HepG2 (cell line): ENCODE measurements around the gene ACAP1. TPM values are rescaled to one million over a fixed set of nuclear protein-coding genes. Genes with fewer than 3 reads are reported as not detected.

Experiments
- ATAC-seq: fragments of 200-7000 bp; cut with Tn5 transposase; 3 replicates; pipeline ENCODE4 v1.9.1; 2020; ENCODE audit warnings: mild to moderate bottlenecking, moderate library complexity
- BruUV-seq: library from RNA; stranded (reverse); fragments of 400-500 nt; replicated peaks from 2 replicates; lab custom pipeline; 2021; lab: Mats Ljungman, UMichigan
- CTCF ChIA-PET: fragments of 300-600 bp; formaldehyde crosslinking; extraction: SDS; loops from one replicate; lab custom pipeline; 2021; ENCODE audit warnings: low total read pairs, inconsistent platforms, low intra/inter-chr PET ratio; lab: Yijun Ruan, JAX
- POLR2A ChIA-PET: fragments of 350-600 bp; sonication (Branson Sonifier 250); formaldehyde crosslinking; loops from one replicate; lab custom pipeline; 2020; ENCODE audit warnings: antibody characterized with exemption, inconsistent platforms; lab: Yijun Ruan, JAX
- DNase-seq: peaks from one replicate; pipeline ENCODE4 v3.0.0-alpha.2; 2015; ENCODE audit warnings: low spot score
- FAIRE-seq: peaks from 3 replicates; lab custom pipeline; 2011; peaks lifted over from hg19 to GRCh38; lab: Jason Lieb, UNC
- H2AFZ ChIP-seq: one replicate; pipeline ENCODE4 v1.6.1; 2011; ENCODE audit warnings: low read length, inconsistent platforms
- H3K27ac ChIP-seq: fragments of 300-600 bp; 3 replicates; pipeline ENCODE4 v1.8.0; 2011; ENCODE audit warnings: mixed run types, mild to moderate bottlenecking, mixed read lengths, low read length, inconsistent platforms; ENCODE audit not compliant: insufficient read depth; ENCODE audit errors: extremely low read length
- H3K27me3 ChIP-seq, 2 experiments: fragments of 200-600 bp in 1 of 2; 2 replicates in 1 of 2; 3 replicates in 1 of 2; pipeline versions ENCODE4 v1.6.0 to v1.8.0; 2011; ENCODE audit warnings: low read length in 2 of 2, mild to moderate bottlenecking in 2 of 2, moderate library complexity in 2 of 2, inconsistent platforms in 1 of 2; ENCODE audit not compliant: insufficient read depth in 2 of 2, control insufficient read depth in 1 of 2
- H3K36me3 ChIP-seq, 2 experiments: fragments of 200-600 bp in 1 of 2; replicated peaks in 1 of 2; 2 replicates in 1 of 2; 3 replicates in 1 of 2; pipeline versions ENCODE4 v1.5.1 to v1.8.0; 2011; ENCODE audit warnings: low read length in 2 of 2, inconsistent platforms in 1 of 2; ENCODE audit not compliant: insufficient read depth in 2 of 2, control insufficient read depth in 1 of 2
- H3K4me1 ChIP-seq: 2 replicates; pipeline ENCODE4 v1.5.1; 2012; ENCODE audit warnings: low read length, inconsistent platforms; ENCODE audit not compliant: insufficient read depth
- H3K4me2 ChIP-seq: 2 replicates; pipeline ENCODE4 v1.6.0; 2011; ENCODE audit warnings: low read depth, low read length, inconsistent platforms
- H3K4me3 ChIP-seq, 3 experiments: fragments of 200-600 bp in 1 of 3; sonication (generic), shearing (Covaris generic) in 1 of 3; replicated peaks in 1 of 3; 2 replicates each; pipeline ENCODE4 v1.5.1; 2011 to 2016; ENCODE audit warnings: low read length in 3 of 3, inconsistent platforms in 2 of 3, low read depth in 2 of 3, mild to moderate bottlenecking in 2 of 3, control low read depth in 1 of 3, mixed read lengths in 1 of 3; ENCODE audit not compliant: insufficient read depth in 1 of 3
- H3K79me2 ChIP-seq: one replicate; pipeline ENCODE4 v1.6.1; 2011; ENCODE audit warnings: low read length, inconsistent platforms; ENCODE audit not compliant: insufficient read depth
- H3K9ac ChIP-seq: 2 replicates; pipeline ENCODE4 v1.6.0; 2011; ENCODE audit warnings: mild to moderate bottlenecking, low read depth, low read length, inconsistent platforms; ENCODE audit not compliant: insufficient read depth
- H3K9me3 ChIP-seq: 2 replicates; pipeline ENCODE4 v1.5.1; 2012; ENCODE audit warnings: mild to moderate bottlenecking, low read length
- H4K20me1 ChIP-seq: 2 replicates; pipeline ENCODE4 v1.6.0; 2011; ENCODE audit warnings: inconsistent platforms, mild to moderate bottlenecking, low read length, moderate library complexity; ENCODE audit not compliant: insufficient read depth
- AGO2 ChIP-seq: fragments of 200-400 bp; formaldehyde crosslinking; optimal IDR thresholded peaks from 2 replicates; pipeline ENCODE3; 2017; ENCODE audit warnings: mild to moderate bottlenecking, low read depth, low read length, moderate library complexity
- ISX ChIP-seq: sonication (generic); formaldehyde crosslinking; conservative IDR thresholded peaks from 2 replicates; pipeline ENCODE4 v1.5.0; 2020; ENCODE audit warnings: missing genetic modification reagents
- JUNB ChIP-seq: sonication (generic); formaldehyde crosslinking; IDR thresholded peaks from 2 replicates; pipeline ENCODE4 v1.8.0; 2022; ENCODE audit warnings: missing genetic modification reagents, mild to moderate bottlenecking, borderline replicate concordance
- KAT2B ChIP-seq: fragments of 150-350 bp; IDR thresholded peaks from 2 replicates; pipeline ENCODE4 v1.6.1; 2014; ENCODE audit warnings: low read depth, low read length, borderline replicate concordance
- LBX2 ChIP-seq: sonication (generic); formaldehyde crosslinking; IDR thresholded peaks from 2 replicates; pipeline ENCODE4 v1.5.0; 2020; ENCODE audit warnings: missing genetic modification reagents, mild to moderate bottlenecking, borderline replicate concordance
- RBFOX2 ChIP-seq: fragments of 200-400 bp; formaldehyde crosslinking; IDR thresholded peaks from 2 replicates; pipeline ENCODE4 v1.6.1; 2017; ENCODE audit warnings: low read depth, mild to moderate bottlenecking, low read length
- STAG1 ChIP-seq: sonication (generic); formaldehyde crosslinking; IDR thresholded peaks from 2 replicates; pipeline ENCODE4 v1.4.0; 2020; ENCODE audit warnings: missing genetic modification reagents
- TBP ChIP-seq: sonication (generic); formaldehyde crosslinking; IDR thresholded peaks from 2 replicates; pipeline ENCODE4 v1.5.0; 2020; ENCODE audit warnings: missing genetic modification reagents
- TEF ChIP-seq: sonication (generic); formaldehyde crosslinking; IDR thresholded peaks from 2 replicates; pipeline ENCODE4 v1.5.0; 2020; ENCODE audit warnings: missing genetic modification reagents
- ZBTB3 ChIP-seq: sonication (generic); formaldehyde crosslinking; IDR thresholded peaks from 2 replicates; pipeline ENCODE4 v1.4.0; 2020; ENCODE audit warnings: low read depth, mild to moderate bottlenecking, moderate library complexity, missing genetic modification reagents, borderline replicate concordance
- ZBTB7B ChIP-seq: sonication (generic); formaldehyde crosslinking; IDR thresholded peaks from 2 replicates; pipeline ENCODE4 v1.4.0; 2020; ENCODE audit warnings: missing genetic modification reagents
- ZFP90 ChIP-seq: sonication (generic); formaldehyde crosslinking; IDR thresholded peaks from 2 replicates; pipeline ENCODE4 v1.8.0; 2022; ENCODE audit warnings: missing genetic modification reagents, mild to moderate bottlenecking, inconsistent platforms, borderline replicate concordance
- ZNF121 ChIP-seq: sonication (generic); formaldehyde crosslinking; IDR thresholded peaks from 2 replicates; pipeline ENCODE4 v1.5.0; 2020; ENCODE audit warnings: mild to moderate bottlenecking, missing genetic modification reagents
- ZNF552 ChIP-seq: sonication (generic); formaldehyde crosslinking; IDR thresholded peaks from 2 replicates; pipeline ENCODE4 v1.9.0; 2022; ENCODE audit warnings: missing genetic modification reagents, mild to moderate bottlenecking, borderline replicate concordance
- ZNF652 ChIP-seq: IDR thresholded peaks from 2 replicates; pipeline ENCODE4 v1.6.1; 2016; ENCODE audit warnings: low read depth, borderline replicate concordance
- WGBS: methylation state at CpG from one replicate; pipeline ENCODE4 v1.1.6; 2017; ENCODE audit warnings: low lambda C conversion rate; 5-methylcytosine and 5-hydroxymethylcytosine counted together
- in situ Hi-C: cut with HindIII; loops from 2 replicates; pipeline ENCODE4 v1.10.0; 2017; ENCODE audit warnings: low pct_unique_long_range_greater_than_20kb; ENCODE audit not compliant: extremely low pct_ligation_motif_present
- intact Hi-C: fragments of 100-400 bp; cut with micrococcal nuclease; formaldehyde crosslinking; loops from one replicate; pipeline ENCODE4 v1.10.0; 2022; ENCODE audit not compliant: unreplicated experiment
- polyA plus RNA-seq, 8 experiments: library from polyadenylated mRNA; depleted of rRNA in 3 of 8; stranded (reverse) in 7 of 8; unstranded in 1 of 8; fragments of >200 nt; fragmentation: Illumina TruSeq in 4 of 8; extraction: Trizol in 4 of 8; gene quantifications; 2 replicates each; pipeline versions ENCODE4 v1.2.1 to v1.2.3, GENCODE V29; 2011 to 2016; ENCODE audit warnings: low read depth in 4 of 8, missing spikeins in 1 of 8, mixed read lengths in 1 of 8; ENCODE audit not compliant: insufficient read depth in 1 of 8
- total RNA-seq, 5 experiments: library from RNA; depleted of rRNA; stranded (reverse); fragments of >200 nt; fragmentation: Illumina TruSeq; extraction: Trizol; gene quantifications; 2 replicates each; pipeline ENCODE4 v1.2.3, GENCODE V29; 2016; ENCODE audit warnings: low read depth in 1 of 5

ACAP1 gene
- total and polyA plus RNA-seq, 2 of the 13 experiments (the other 11 are each of a cell fraction or from before 2014, with no cell fraction given) = 1.3 to 2.5 TPM

- no peak overlapping the region for H3K9ac ChIP-seq
- H3K79me2 ChIP-seq = no peaks in the 10 kb centered on the region
- in situ Hi-C loops (no loop called here), intact Hi-C loops (no loop called here)
- peaks cover 4% of the 10 kb centered on the region; the same call in 1 of the 2 replicates for H3K9me3 ChIP-seq
- H3K4me3 ChIP-seq = no peak overlapping the region
- no peak for FAIRE-seq
- H3K27me3 ChIP-seq = peaks cover 0 to 7% of the 10 kb centered on the region in 2 experiments; a peak in 1 of 5 replicates
- TF ChIP-seq ZBTB7B = no peak
- TF ChIP-seq LBX2 = no peak
- TF ChIP-seq ZNF552 (CRISPR knock-in tag) = no peak
- no peak for TF ChIP-seq TBP
- no peak for TF ChIP-seq ZFP90 (CRISPR knock-in tag)
- TF ChIP-seq RBFOX2 = peak; percentile 36; the same call in 1 of the 2 replicates
- no peak for TF ChIP-seq ZBTB3 (CRISPR knock-in tag)
- TF ChIP-seq ZNF652 (CRISPR knock-in tag) = no peak
- peak; percentile 63 for TF ChIP-seq AGO2
- no peak for TF ChIP-seq STAG1 (CRISPR knock-in tag)
- no peak for TF ChIP-seq ISX (CRISPR knock-in tag)
- TF ChIP-seq KAT2B = no peak
- no peak for TF ChIP-seq ZNF121
- no peak for TF ChIP-seq JUNB
- no peak for TF ChIP-seq TEF
- peaks cover 21% of the 10 kb centered on the region for H3K4me1 ChIP-seq
- no peak overlapping the region for H3K27ac ChIP-seq
- no peak for ATAC-seq
- 99% methylated on average over 34 of the region's 65 CpGs for WGBS
- ChIA-PET CTCF (no interaction called here), POLR2A (interaction anchor here (1.6 kb wide), 1 partner anchor 20 kb away, joined by 4 read pairs; the partner anchor contains the start of gene TMEM256)
- H3K36me3 ChIP-seq = no peaks in the 10 kb centered on the region; a peak in 1 of 5 replicates
- no peaks in the 10 kb centered on the region for H4K20me1 ChIP-seq
- no peak overlapping the region for H3K4me2 ChIP-seq
- no TSS peak for BruUV-seq
- no peak for DNase-seq
- no peak overlapping the region for H2AFZ ChIP-seq
Measured at GRCh38 chr17:7383742-7384488, 47.6 kb downstream of the ACAP1 start.
